Colonic mucosa (tissue), 4 donors: ENCODE data around the gene SH3BP4. TPM values are rescaled to one million over a fixed set of nuclear protein-coding genes. Genes with fewer than 3 reads are reported as not detected.

Experiments used
- DNase-seq: peaks from one replicate; pipeline ENCODE4 v3.0.0-alpha.2; 2020
- H3K27ac ChIP-seq: fragments of 200-600 bp; one replicate; pipeline ENCODE4 v1.8.0; 2021
- H3K27me3 ChIP-seq: fragments of 200-600 bp; one replicate; pipeline ENCODE4 v1.8.0; 2021
- H3K36me3 ChIP-seq: fragments of 200-600 bp; one replicate; pipeline ENCODE4 v1.8.0; 2021
- H3K4me1 ChIP-seq: fragments of 200-600 bp; one replicate; pipeline ENCODE4 v1.8.0; 2021; ENCODE audit warnings: mild to moderate bottlenecking
- H3K4me3 ChIP-seq: fragments of 200-600 bp; one replicate; pipeline ENCODE4 v1.8.0; 2021
- H3K9ac ChIP-seq, 2 donors: one replicate each; pipeline ENCODE4 v1.7.0; 2013; ENCODE audit warnings: control low read depth in 2 of 2, low read depth in 2 of 2, low read length in 2 of 2
- H3K9me3 ChIP-seq: fragments of 200-600 bp; one replicate; pipeline ENCODE4 v1.8.0; 2021
- intact Hi-C: fragments of 100-400 bp; cut with DNase I; formaldehyde crosslinking; loops from one replicate; pipeline ENCODE4 v1.14.1; 2022
- total RNA-seq, 2 donors: library from RNA; stranded (reverse); fragmentation: NEBNext Ultra II Directional in 1 of 2; extraction: Animal tissue kit (Norgen Biotek cat#: 25700) in 1 of 2; gene quantifications; one replicate each; pipeline ENCODE4 v1.2.1, GENCODE V29; 2021
- TF ChIP-seq, protein P1 (sequence below): fragments of 200-600 bp; IDR thresholded peaks from one replicate; pipeline ENCODE4 v1.8.0; 2022; ENCODE audit warnings: antibody characterized with exemption, mild to moderate bottlenecking
- donor health status: healthy.
- donor health status: DM: no; HTN: no; CAD: no.
- donor health status: DM: no; HTN: no; CAD: no.

Gene SH3BP4
- total RNA-seq, 2 donors from 2014 or later = 29.1 to 44.4 TPM

DNA sequence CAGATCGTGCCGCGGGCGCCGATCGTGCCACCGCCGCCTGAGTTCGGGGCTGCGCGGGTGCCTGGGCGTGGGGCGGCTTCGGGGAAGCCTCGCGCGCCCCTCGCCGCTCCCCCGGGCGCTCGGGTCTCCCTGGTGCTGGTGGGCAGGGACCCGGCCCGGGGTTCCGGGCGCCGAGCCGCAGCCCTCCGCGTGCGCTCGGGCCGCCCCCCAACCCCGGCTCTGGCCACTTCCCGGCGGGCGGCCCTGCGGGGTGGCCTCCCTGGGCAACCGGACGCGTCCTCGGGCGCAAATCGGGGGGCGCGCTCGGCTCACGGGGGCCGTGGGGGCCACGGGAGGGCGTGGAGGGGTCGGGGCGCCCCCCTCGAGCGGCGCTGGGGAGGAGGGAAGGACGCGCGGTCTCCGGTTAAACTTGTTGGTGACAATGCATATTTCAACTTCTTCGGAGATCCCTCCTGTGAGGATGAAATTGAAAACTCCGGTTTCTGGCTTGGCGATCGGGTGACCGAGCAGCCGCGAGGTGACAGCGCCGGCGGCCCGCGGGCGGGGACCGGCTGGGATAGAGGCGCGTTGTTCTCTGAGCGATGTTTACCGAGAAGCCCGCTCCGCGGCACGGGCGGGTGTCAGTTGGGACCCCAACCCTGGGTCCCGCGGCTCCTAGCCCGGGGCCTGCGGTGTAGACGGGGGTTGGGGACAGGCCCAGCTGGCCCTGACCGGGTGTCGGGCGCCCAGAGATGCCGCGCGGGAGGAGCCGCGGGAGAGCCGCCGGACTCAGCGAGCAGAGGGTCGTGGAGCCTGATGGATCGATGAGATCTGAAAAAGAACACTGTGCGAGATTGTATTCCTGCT, 676 bp downstream of the SH3BP4 start:
- Histone ChIP-seq H3K36me3 (no peaks in the 10 kb centered on the region), H3K9ac (peak overlapping the region; percentile 80 to 86), H3K27me3 (no peaks in the 10 kb centered on the region), H3K4me3 (peak overlapping the region; percentile 65), H3K27ac (peak overlapping the region; percentile 51), H3K4me1 (peaks cover 4% of the 10 kb centered on the region), H3K9me3 (no peaks in the 10 kb centered on the region)
- intact Hi-C loops = loop anchor here (5.0 kb wide), 1 partner anchor 100 kb away; no protein-coding TSS in a partner anchor
- no peak for DNase-seq
- TF ChIP-seq, protein P1, sequence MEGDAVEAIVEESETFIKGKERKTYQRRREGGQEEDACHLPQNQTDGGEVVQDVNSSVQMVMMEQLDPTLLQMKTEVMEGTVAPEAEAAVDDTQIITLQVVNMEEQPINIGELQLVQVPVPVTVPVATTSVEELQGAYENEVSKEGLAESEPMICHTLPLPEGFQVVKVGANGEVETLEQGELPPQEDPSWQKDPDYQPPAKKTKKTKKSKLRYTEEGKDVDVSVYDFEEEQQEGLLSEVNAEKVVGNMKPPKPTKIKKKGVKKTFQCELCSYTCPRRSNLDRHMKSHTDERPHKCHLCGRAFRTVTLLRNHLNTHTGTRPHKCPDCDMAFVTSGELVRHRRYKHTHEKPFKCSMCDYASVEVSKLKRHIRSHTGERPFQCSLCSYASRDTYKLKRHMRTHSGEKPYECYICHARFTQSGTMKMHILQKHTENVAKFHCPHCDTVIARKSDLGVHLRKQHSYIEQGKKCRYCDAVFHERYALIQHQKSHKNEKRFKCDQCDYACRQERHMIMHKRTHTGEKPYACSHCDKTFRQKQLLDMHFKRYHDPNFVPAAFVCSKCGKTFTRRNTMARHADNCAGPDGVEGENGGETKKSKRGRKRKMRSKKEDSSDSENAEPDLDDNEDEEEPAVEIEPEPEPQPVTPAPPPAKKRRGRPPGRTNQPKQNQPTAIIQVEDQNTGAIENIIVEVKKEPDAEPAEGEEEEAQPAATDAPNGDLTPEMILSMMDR = no peak

DNA sequence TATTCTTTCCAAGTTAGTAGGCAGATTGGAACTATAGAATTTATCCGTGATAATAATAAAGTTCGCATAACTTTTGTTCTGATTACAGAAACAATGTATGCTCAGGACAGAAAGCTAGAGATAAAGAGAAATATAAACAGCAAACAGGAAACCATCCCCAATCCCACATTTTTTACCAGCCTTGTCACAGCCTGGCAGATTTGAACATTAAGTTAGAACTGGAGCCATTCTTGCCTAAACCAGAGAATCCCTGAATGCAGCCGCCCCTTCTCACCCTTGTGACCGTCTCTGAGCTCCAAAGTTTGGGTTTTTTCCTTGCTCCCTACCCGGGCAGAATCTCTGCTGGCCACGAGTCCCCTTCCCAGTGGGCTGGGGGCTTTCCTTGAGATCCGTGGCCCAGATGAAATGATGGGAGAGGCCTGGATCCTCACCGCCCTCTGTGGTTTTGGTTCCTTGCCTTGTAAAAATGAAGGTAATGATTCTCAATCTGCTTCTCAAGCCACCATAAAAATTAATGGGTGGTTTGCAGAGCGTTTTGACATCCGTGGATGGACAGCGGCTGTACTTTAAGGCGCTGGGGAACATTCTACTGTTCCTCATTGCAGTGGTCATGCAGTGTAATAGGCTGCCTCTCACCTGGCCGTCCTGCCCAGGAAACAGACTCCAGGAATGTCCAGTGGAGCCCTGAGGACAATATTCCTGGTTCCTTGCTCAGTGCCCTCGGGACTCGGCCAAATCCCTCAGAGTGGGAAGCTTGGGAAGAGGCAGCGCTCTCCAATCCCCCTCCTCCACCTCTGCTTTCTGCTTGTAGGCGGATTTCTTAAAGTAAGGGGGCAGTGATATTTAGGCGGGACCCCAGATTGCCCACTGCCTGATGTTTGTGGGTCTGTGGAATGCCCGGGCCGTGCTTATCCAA, 1.6 kb downstream of the SH3BP4 start:
- intact Hi-C loops = loop anchor here (5.0 kb wide), 1 partner anchor 99 kb away; no protein-coding TSS in a partner anchor
- Histone ChIP-seq H3K9ac (peak overlapping the region; percentile 80 to 86), H3K4me1 (peaks cover 4% of the 10 kb centered on the region), H3K27ac (peak overlapping the region; percentile 51), H3K4me3 (peak overlapping the region; percentile 65), H3K36me3 (no peaks in the 10 kb centered on the region), H3K27me3 (no peaks in the 10 kb centered on the region), H3K9me3 (no peaks in the 10 kb centered on the region)
- TF ChIP-seq, protein P1 = no peak
- no peak for DNase-seq

DNA sequence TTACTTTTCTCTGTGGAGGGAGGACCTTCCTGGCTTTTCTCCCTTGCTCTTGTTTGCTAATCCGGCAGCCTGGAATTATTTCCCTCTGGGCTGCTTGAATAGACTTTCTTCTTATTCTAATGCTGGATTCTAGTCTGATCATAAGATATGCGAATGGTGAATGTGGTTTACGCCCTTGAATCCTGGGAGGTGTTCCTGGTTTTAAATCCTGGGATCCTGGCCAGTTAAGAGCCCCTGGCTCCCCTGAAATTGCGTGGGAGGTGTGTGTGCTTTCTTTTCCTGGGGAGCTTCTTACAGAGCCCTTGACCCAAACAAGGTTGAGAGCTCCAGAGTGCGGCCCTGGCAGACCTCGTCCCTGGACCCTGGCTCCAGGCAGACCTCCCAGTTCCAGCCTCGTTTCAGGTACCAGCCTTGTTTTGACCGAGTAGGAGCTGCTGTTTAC, 2.8 kb downstream of the SH3BP4 start:
- Histone ChIP-seq H3K4me1 (peaks cover 4% of the 10 kb centered on the region), H3K9me3 (no peaks in the 10 kb centered on the region), H3K4me3 (no peak overlapping the region), H3K36me3 (no peaks in the 10 kb centered on the region), H3K27me3 (no peaks in the 10 kb centered on the region), H3K9ac (peak overlapping the region in 1 of 2 donors; percentile 86), H3K27ac (no peak overlapping the region)
- DNase-seq = no peak
- TF ChIP-seq, protein P1 = no peak
- intact Hi-C loops = loop anchor here (5.0 kb wide), 1 partner anchor 98 kb away; no protein-coding TSS in a partner anchor

DNA sequence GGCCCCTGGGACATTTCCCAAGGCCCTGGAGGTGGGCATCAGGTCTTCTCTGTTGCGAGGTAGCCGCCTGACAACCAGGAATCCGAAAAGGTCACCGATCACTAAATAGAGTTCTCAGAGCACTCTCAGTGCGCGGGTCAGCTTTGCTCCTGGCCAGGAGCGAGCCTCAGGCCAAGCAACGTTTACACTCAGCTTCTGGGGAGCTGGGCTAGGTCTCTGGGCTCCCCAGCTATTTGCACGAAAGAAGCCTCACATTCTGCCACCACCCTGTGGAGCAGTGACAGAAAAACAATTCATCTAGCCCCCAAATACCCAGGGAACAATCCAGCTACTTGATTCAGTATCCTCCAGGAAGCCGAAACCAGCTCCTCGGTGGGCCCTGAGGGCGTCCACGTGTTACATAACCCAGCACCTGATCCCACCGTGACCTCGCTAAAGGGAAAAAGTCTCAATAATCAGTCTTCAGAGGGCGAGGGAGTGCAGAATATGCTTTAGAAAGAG, 3.3 kb downstream of the SH3BP4 start:
- Histone ChIP-seq H3K9me3 (no peaks in the 10 kb centered on the region), H3K4me1 (peaks cover 4% of the 10 kb centered on the region), H3K36me3 (no peaks in the 10 kb centered on the region), H3K9ac (peak overlapping the region in 1 of 2 donors; percentile 86), H3K27ac (no peak overlapping the region), H3K4me3 (no peak overlapping the region), H3K27me3 (no peaks in the 10 kb centered on the region)
- intact Hi-C loops = no loop called here
- TF ChIP-seq, protein P1 = no peak
- DNase-seq = no peak

DNA sequence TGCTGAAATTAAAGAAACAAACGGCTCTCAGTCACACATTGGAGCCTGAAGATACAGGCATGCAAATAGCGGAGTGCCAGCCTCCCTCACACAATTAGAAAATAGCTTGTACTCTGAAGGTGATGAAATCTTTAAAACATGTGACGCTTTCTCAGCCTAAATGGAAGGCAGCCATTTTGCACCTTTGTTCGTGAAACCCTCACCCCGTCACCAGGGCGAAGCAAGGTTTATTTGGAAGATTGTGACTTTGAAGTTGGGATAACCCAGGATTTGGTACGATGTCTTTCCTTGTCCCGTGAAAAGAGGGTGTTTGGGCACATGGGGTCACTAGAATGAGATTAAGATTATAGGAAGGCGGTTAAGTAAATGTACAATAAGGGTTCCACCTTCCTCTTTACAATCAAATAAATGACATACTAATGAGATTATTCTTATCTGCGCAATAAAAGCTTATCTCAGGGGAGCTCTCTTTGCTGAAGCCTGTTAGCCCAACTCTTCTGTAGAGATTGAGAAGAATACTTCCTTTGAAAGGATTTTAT, 4.2 kb downstream of the SH3BP4 start:
- peak; percentile 52 for DNase-seq
- intact Hi-C loops = no loop called here
- peaks cover 4% of the 10 kb centered on the region for H3K4me1 ChIP-seq
- no peaks in the 10 kb centered on the region for H3K9me3 ChIP-seq
- TF ChIP-seq, protein P1 = no peak
- no peaks in the 10 kb centered on the region for H3K27me3 ChIP-seq
- H3K4me3 ChIP-seq = no peak overlapping the region
- H3K9ac ChIP-seq = peak overlapping the region in 1 of 2 donors; percentile 31
- H3K36me3 ChIP-seq = no peaks in the 10 kb centered on the region
- H3K27ac ChIP-seq = no peak overlapping the region
